Endothelial cell of umbilical vein (primary cell): ENCODE measurements around the gene ZMYND11. TPM values are rescaled to one million over a fixed set of nuclear protein-coding genes. Genes with fewer than 3 reads are reported as not detected.
"Not testable (repeated sequence)": the region's sequence is repeated elsewhere in the genome, so short reads cannot be mapped to it uniquely, and the experiment has no call there.

Experiments
- BruUV-seq: library from RNA; stranded (reverse); fragments of 400-500 nt; replicated peaks from 2 replicates; lab custom pipeline; 2021; lab: Mats Ljungman, UMichigan
- CTCF ChIA-PET: fragments of 300-600, 350-600 bp; sonication (Branson Sonifier 250); formaldehyde crosslinking; loops from one replicate; lab custom pipeline; 2021; ENCODE audit warnings: antibody characterized with exemption, inconsistent platforms; lab: Charles Lee
- POLR2A ChIA-PET: fragments of 300-600, 350-600 bp; sonication (Branson Sonifier 250); formaldehyde crosslinking; loops from one replicate; lab custom pipeline; 2021; ENCODE audit warnings: antibody characterized with exemption, inconsistent platforms; lab: Charles Lee
- DNase-seq: peaks from one replicate; pipeline ENCODE4 v3.0.0-alpha.2; 2011; ENCODE audit warnings: low read depth, low spot score
- FAIRE-seq: peaks from 2 replicates; lab custom pipeline; 2011; peaks lifted over from hg19 to GRCh38; lab: Jason Lieb, UNC
- H2AFZ ChIP-seq: 2 replicates; pipeline ENCODE4 v1.6.0; 2012; ENCODE audit warnings: low read depth, low read length, control low read depth, inconsistent platforms
- H3K27ac ChIP-seq: 2 replicates; pipeline ENCODE4 v1.5.1; 2011; ENCODE audit warnings: low read depth, mild to moderate bottlenecking, control low read depth, low read length, moderate library complexity; ENCODE audit not compliant: insufficient read depth
- H3K27me3 ChIP-seq, 2 experiments: 2 replicates each; pipeline versions ENCODE4 v1.6.0 to v1.6.1; 2011; ENCODE audit warnings: low read length in 2 of 2, mixed read lengths in 1 of 2; ENCODE audit not compliant: control insufficient read depth in 2 of 2, insufficient read depth in 2 of 2
- H3K36me3 ChIP-seq, 2 experiments: 2 replicates in 1 of 2; 3 replicates in 1 of 2; pipeline ENCODE4 v1.5.1; 2011; ENCODE audit warnings: low read length in 2 of 2, mild to moderate bottlenecking in 1 of 2, moderate library complexity in 1 of 2; ENCODE audit not compliant: control insufficient read depth in 2 of 2, insufficient read depth in 2 of 2; ENCODE audit errors: extremely low read depth in 1 of 2
- H3K4me1 ChIP-seq: 3 replicates; pipeline ENCODE4 v1.5.1; 2011; ENCODE audit warnings: mild to moderate bottlenecking, low read length; ENCODE audit not compliant: control insufficient read depth, insufficient read depth; ENCODE audit errors: extremely low read depth
- H3K4me2 ChIP-seq: 2 replicates; pipeline ENCODE4 v1.6.1; 2011; ENCODE audit warnings: low read length, control low read depth, mixed read lengths; ENCODE audit not compliant: insufficient read depth
- H3K4me3 ChIP-seq, 3 experiments: fragments of 200-600 bp in 1 of 3; sonication (generic), shearing (Covaris generic) in 1 of 3; replicated peaks in 1 of 3; 2 replicates each; pipeline ENCODE4 v1.5.1; 2011 to 2016; ENCODE audit warnings: control low read depth in 3 of 3, low read length in 3 of 3, mild to moderate bottlenecking in 2 of 3, inconsistent platforms in 1 of 3, low read depth in 1 of 3, moderate library complexity in 1 of 3; ENCODE audit not compliant: insufficient read depth in 1 of 3
- H3K79me2 ChIP-seq: 2 replicates; pipeline ENCODE4 v1.6.0; 2012; ENCODE audit warnings: low read length, inconsistent platforms; ENCODE audit not compliant: control insufficient read depth, insufficient read depth
- H3K9ac ChIP-seq: replicated peaks from 2 replicates; pipeline ENCODE3; 2011; ENCODE audit warnings: low read length, control low read depth; ENCODE audit not compliant: insufficient read depth; ENCODE audit errors: extremely low read depth
- H3K9me1 ChIP-seq: replicated peaks from 3 replicates; pipeline ENCODE4 v1.6.0; 2011; ENCODE audit warnings: mild to moderate bottlenecking, low read length; ENCODE audit not compliant: control insufficient read depth, insufficient read depth; ENCODE audit errors: extremely low read depth
- H3K9me3 ChIP-seq: replicated peaks from 2 replicates; pipeline ENCODE4 v1.5.1; 2012; ENCODE audit warnings: low read length, inconsistent platforms; ENCODE audit not compliant: control insufficient read depth, insufficient read depth
- H4K20me1 ChIP-seq: replicated peaks from 2 replicates; pipeline ENCODE3; 2011; ENCODE audit warnings: mild to moderate bottlenecking, low read length; ENCODE audit not compliant: control insufficient read depth, insufficient read depth; ENCODE audit errors: extremely low read depth
- EZH2 ChIP-seq: IDR thresholded peaks from 2 replicates; pipeline ENCODE4 v1.6.1; 2012; ENCODE audit warnings: borderline replicate concordance, low read depth, mild to moderate bottlenecking, moderate library complexity, low read length, inconsistent platforms; ENCODE audit not compliant: severe bottlenecking
- GATA2 ChIP-seq: IDR thresholded peaks from 2 replicates; pipeline ENCODE4 v1.7.0; 2011; ENCODE audit warnings: low read depth, mild to moderate bottlenecking, moderate library complexity, mixed read lengths, low read length; ENCODE audit not compliant: insufficient read length, insufficient read depth
- JUN ChIP-seq: IDR thresholded peaks from 2 replicates; pipeline ENCODE4 v1.6.1; 2011; ENCODE audit warnings: borderline replicate concordance, low read depth; ENCODE audit not compliant: insufficient read length, insufficient read depth
- dilution Hi-C: fragments of 300-500 bp; cut with MboI; formaldehyde crosslinking; loops from one replicate; pipeline ENCODE4 v1.15.0; 2019; ENCODE audit warnings: low sequenced_read_pairs; ENCODE audit not compliant: extremely low pct_ligation_motif_present
- intact Hi-C: fragments of 100-400 bp; cut with micrococcal nuclease; formaldehyde crosslinking; loops from one replicate; pipeline ENCODE4 v1.10.0; 2022
- polyA plus RNA-seq, 4 experiments: library from polyadenylated mRNA; depleted of rRNA in 3 of 4; stranded (reverse) in 3 of 4; unstranded in 1 of 4; fragments of >200 nt; gene quantifications; 2 replicates each; pipeline versions ENCODE4 v1.2.1 to v1.2.3, GENCODE V29; 2011 to 2012; ENCODE audit warnings: missing spikeins in 1 of 4
- total RNA-seq: library from RNA; stranded (reverse); gene quantifications from 2 replicates; pipeline ENCODE4 v1.2.3, GENCODE V29; 2021
- TF ChIP-seq, protein P1 (sequence below): IDR thresholded peaks from 2 replicates; pipeline ENCODE4 v1.6.1; 2011; ENCODE audit not compliant: insufficient read depth, insufficient read length

The ZMYND11 gene
- total and polyA plus RNA-seq, 2 donors (not counting 3 experiments of a cell fraction or from before 2014, with no cell fraction given), result 17.0 to 56.0 TPM

DNA sequence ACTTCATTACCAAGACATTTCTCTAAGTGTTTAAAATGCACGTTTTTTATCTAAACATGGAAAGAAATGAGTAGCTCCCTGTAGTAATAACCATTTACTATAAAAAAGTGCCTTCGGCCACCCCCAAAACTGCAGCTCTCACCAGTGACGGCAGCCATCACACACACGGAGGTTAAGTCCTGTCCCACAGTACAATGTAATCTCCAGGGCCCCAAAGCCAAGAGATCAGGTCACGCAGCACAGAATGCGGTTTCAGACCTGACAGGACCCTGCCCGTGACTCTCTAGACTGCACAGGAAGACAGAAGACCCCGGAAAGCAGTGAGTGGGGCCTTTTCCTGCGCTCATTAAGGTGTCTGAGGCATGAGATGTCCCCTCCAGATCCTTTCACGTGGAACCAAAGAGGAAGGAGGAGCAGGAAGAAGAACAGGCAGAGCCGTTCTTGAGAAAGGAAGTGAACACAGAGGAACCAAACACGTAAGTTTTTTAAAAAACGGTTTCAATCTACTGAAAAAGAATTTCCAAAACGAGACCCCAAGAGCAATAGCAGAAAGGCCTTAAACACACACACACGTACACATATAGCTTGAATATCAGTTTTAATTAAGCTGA is 125.7 kb downstream of the ZMYND11 start:
- no peak for FAIRE-seq
- Histone ChIP-seq H2AFZ (no peak overlapping the region), H3K9me3 (no peaks in the 10 kb centered on the region), H3K4me3 (no peak overlapping the region), H3K36me3 (no peaks in the 10 kb centered on the region), H3K4me1 (no peaks in the 10 kb centered on the region), H3K27me3 (no peaks in the 10 kb centered on the region), H3K79me2 (no peaks in the 10 kb centered on the region), H4K20me1 (no peaks in the 10 kb centered on the region), H3K27ac (no peak overlapping the region), H3K9ac (no peak overlapping the region), H3K4me2 (no peak overlapping the region), H3K9me1 (no peaks in the 10 kb centered on the region)
- DNase-seq, result no peak
- intact Hi-C loops, result loop anchor here (10.0 kb wide), 1 partner anchor 194 kb away; no protein-coding TSS in a partner anchor
- no peak for TF ChIP-seq JUN
- no peak for TF ChIP-seq EZH2
- no peak for TF ChIP-seq GATA2
- TF ChIP-seq, protein P1, sequence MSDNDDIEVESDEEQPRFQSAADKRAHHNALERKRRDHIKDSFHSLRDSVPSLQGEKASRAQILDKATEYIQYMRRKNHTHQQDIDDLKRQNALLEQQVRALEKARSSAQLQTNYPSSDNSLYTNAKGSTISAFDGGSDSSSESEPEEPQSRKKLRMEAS, result no peak
- no TSS peak for BruUV-seq
- ChIA-PET POLR2A (no interaction called here), CTCF (no interaction called here)
- dilution Hi-C loops, result no loop called here

DNA sequence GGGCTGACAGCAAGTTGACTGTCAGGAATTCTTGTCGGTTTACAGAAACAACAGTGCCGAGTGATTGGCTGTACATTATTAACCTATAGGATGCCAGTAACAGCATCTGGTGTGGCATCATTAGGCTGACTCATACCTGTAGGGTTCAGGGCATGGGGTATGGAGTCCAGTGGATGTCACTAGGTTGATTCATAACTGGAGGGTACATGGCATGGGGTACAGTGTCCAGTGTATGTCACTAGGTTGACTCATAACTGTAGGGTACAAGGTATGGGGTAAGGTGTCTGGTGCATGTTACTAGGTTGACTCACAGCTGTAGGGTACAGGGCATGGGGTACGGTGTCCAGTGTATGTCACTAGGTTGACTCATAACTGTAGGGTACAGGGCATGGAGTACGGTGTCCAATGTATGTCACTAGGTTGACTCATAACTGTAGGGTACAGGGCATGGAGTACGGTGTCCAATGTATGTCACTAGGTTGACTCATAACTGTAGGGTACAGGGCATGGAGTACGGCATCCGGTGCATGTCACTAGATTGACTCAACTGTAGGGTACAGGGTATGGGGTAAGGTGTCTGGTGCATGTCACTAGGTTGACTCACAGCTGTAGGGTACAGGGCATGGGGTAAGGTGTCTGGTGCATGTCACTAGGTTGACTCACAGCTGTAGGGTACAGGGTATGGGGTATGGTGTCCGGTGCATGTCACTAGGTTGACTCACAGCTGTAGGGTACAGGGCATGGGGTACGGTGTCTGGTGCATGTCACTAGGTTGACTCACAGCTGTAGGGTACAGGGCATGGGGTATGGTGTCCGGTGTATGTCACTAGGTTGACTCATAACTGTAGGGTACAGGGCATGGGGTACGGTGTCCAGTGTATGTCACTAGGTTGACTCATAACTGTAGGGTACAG is 129.2 kb downstream of the ZMYND11 start:
- CTCF ChIA-PET, dilution Hi-C loops, H3K27me3 ChIP-seq, H3K36me3 ChIP-seq, H3K4me3 ChIP-seq, H2AFZ ChIP-seq, H4K20me1 ChIP-seq, H3K9me1 ChIP-seq, FAIRE-seq, BruUV-seq, H3K9ac ChIP-seq, POLR2A ChIA-PET, H3K79me2 ChIP-seq, H3K4me2 ChIP-seq, H3K4me1 ChIP-seq, H3K27ac ChIP-seq, H3K9me3 ChIP-seq, DNase-seq: not testable (repeated sequence)
- intact Hi-C loops, result loop anchor here (10.0 kb wide), 1 partner anchor 190 kb away; no protein-coding TSS in a partner anchor

DNA sequence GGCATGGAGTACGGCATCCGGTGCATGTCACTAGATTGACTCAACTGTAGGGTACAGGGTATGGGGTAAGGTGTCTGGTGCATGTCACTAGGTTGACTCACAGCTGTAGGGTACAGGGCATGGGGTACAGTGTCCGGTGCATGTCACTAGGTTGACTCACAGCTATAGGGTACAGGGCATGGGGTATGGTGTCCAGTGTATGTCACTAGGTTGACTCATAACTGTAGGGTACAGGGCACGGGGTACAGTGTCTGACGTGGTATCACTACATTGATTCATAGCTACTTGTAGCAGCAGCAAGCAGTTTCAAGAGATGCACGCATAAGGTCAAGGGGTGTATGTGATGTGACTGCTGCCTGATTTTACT is 129.8 kb downstream of the ZMYND11 start:
- H3K4me2 ChIP-seq, H3K9me1 ChIP-seq, H3K4me1 ChIP-seq, H3K27me3 ChIP-seq, H2AFZ ChIP-seq, H3K36me3 ChIP-seq, FAIRE-seq, dilution Hi-C loops, BruUV-seq, H3K79me2 ChIP-seq, H4K20me1 ChIP-seq, CTCF ChIA-PET, H3K27ac ChIP-seq, POLR2A ChIA-PET, H3K9me3 ChIP-seq, H3K9ac ChIP-seq, DNase-seq, H3K4me3 ChIP-seq: not testable (repeated sequence)
- intact Hi-C loops, result loop anchor here (10.0 kb wide), 1 partner anchor 190 kb away; no protein-coding TSS in a partner anchor
